Thyroid gland (tissue), 4 donors: ENCODE data around the gene TP53BP2. TPM values are rescaled to one million over a fixed set of nuclear protein-coding genes. Genes with fewer than 3 reads are reported as not detected.

Source experiments
- DNase-seq, 2 donors: peaks; one replicate each; pipeline ENCODE4 v3.0.0-alpha.2; 2019
- H3K27ac ChIP-seq, 3 donors: fragments of 200-600 bp; sonication (generic); 1 replicate in 2 of 3; 2 replicates in 1 of 3; pipeline ENCODE4 v1.5.1; 2016 to 2019; ENCODE audit warnings: mild to moderate bottlenecking in 1 of 3, moderate library complexity in 1 of 3
- H3K27me3 ChIP-seq: fragments of 200-600 bp; sonication (generic); one replicate; pipeline ENCODE4 v1.5.1; 2019
- H3K36me3 ChIP-seq, 2 donors: fragments of 200-600 bp; sonication (generic); one replicate each; pipeline ENCODE4 v1.5.1; 2016 to 2019
- H3K4me1 ChIP-seq, 2 donors: fragments of 200-600 bp; sonication (generic); one replicate each; pipeline ENCODE4 v1.5.1; 2017 to 2019
- H3K4me3 ChIP-seq, 3 donors: fragments of 200-600 bp; sonication (generic); replicated peaks in 1 of 3; 1 replicate in 2 of 3; 2 replicates in 1 of 3; pipeline ENCODE4 v1.5.1; 2016; ENCODE audit warnings: mild to moderate bottlenecking in 1 of 3
- H3K9me3 ChIP-seq: fragments of 200-600 bp; sonication (generic); one replicate; pipeline ENCODE4 v1.5.1; 2017
- POLR2A ChIP-seq, 2 donors: fragments of 450-650 bp; IDR thresholded peaks; one replicate each; pipeline ENCODE4 v1.6.1; 2017; ENCODE audit warnings: antibody characterized with exemption in 2 of 2, mild to moderate bottlenecking in 2 of 2, moderate library complexity in 1 of 2
- WGBS, 2 donors: methylation state at CpG; one replicate each; pipeline ENCODE4 v1.1.5; 2017; 5-methylcytosine and 5-hydroxymethylcytosine counted together
- intact Hi-C: fragments of 100-400 bp; cut with DNase I; formaldehyde crosslinking; loops from one replicate; pipeline ENCODE4 v1.15.1; 2023
- total RNA-seq, 4 donors: library from RNA; depleted of rRNA; stranded (reverse); fragments of >200 nt; gene quantifications; one replicate each; pipeline ENCODE4 v1.2.3, GENCODE V29; 2016
- TF ChIP-seq, protein P1 (sequence below), 6 experiments: fragments of 200-600 bp in 3 of 6; fragments of 450-650 bp in 3 of 6; sonication (generic) in 3 of 6; IDR thresholded peaks; one replicate each; pipeline ENCODE4 v1.5.1; 2016 to 2019; ENCODE audit warnings: antibody characterized with exemption in 6 of 6, mild to moderate bottlenecking in 2 of 6, inconsistent platforms in 1 of 6, moderate library complexity in 1 of 6

The TP53BP2 gene
- total RNA-seq, 4 donors from 2014 or later: 58.2 to 98.0 (median 76.1) TPM

- Histone ChIP-seq H3K4me1 (peaks cover 12 to 18% of the 10 kb centered on the region in 2 donors), H3K27ac (peak overlapping the region; percentile 83 to 88 (median 83)), H3K36me3 (no peaks in the 10 kb centered on the region), H3K27me3 (no peaks in the 10 kb centered on the region), H3K4me3 (no peak overlapping the region), H3K9me3 (no peaks in the 10 kb centered on the region)
- TF ChIP-seq POLR2A (IDR thresholded peaks at IDR 0.05): peak in 1 of 2 donors; percentile 58
- TF ChIP-seq, protein P1, sequence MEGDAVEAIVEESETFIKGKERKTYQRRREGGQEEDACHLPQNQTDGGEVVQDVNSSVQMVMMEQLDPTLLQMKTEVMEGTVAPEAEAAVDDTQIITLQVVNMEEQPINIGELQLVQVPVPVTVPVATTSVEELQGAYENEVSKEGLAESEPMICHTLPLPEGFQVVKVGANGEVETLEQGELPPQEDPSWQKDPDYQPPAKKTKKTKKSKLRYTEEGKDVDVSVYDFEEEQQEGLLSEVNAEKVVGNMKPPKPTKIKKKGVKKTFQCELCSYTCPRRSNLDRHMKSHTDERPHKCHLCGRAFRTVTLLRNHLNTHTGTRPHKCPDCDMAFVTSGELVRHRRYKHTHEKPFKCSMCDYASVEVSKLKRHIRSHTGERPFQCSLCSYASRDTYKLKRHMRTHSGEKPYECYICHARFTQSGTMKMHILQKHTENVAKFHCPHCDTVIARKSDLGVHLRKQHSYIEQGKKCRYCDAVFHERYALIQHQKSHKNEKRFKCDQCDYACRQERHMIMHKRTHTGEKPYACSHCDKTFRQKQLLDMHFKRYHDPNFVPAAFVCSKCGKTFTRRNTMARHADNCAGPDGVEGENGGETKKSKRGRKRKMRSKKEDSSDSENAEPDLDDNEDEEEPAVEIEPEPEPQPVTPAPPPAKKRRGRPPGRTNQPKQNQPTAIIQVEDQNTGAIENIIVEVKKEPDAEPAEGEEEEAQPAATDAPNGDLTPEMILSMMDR (IDR thresholded peaks at IDR 0.05): no peak
- intact Hi-C loops: no loop called here
- peak; percentile 31 to 40 for DNase-seq
- 49 to 52% methylated on average over 6 of the region's 6 CpGs for whole genome bisulfite sequencing, 2 donors
These were observed 3.9 kb upstream of the TP53BP2 start for GRCh38 chr1:223849352-223850254.

GRCh38 chr1:223848536-223848935, 2.8 kb upstream of the TP53BP2 start:
- Histone ChIP-seq H3K4me1 (peaks cover 16 to 25% of the 10 kb centered on the region in 2 donors), H3K36me3 (no peaks in the 10 kb centered on the region), H3K4me3 (no peak overlapping the region), H3K27me3 (no peaks in the 10 kb centered on the region), H3K9me3 (no peaks in the 10 kb centered on the region), H3K27ac (peak overlapping the region; percentile 83 to 88 (median 83))
- no peak for TF ChIP-seq POLR2A (IDR thresholded peaks at IDR 0.05)
- TF ChIP-seq, protein P1 (IDR thresholded peaks at IDR 0.05): no peak
- no peak for DNase-seq
- intact Hi-C loops: no loop called here
- WGBS, 2 donors: 97 to 98% methylated on average over 2 of the region's 2 CpGs

- Histone ChIP-seq H3K4me3 (no peak overlapping the region), H3K27me3 (no peaks in the 10 kb centered on the region), H3K9me3 (no peaks in the 10 kb centered on the region), H3K4me1 (peaks cover 23 to 32% of the 10 kb centered on the region in 2 donors), H3K36me3 (no peaks in the 10 kb centered on the region), H3K27ac (peak overlapping the region in 2 of 3 donors; percentile 99)
- TF ChIP-seq, protein P1 (IDR thresholded peaks at IDR 0.05): no peak
- TF ChIP-seq POLR2A (IDR thresholded peaks at IDR 0.05): no peak
- intact Hi-C loops: no loop called here
- WGBS, 2 donors: 96 to 98% methylated on average over 4 of the region's 4 CpGs
- DNase-seq: no peak
These were observed 2.1 kb upstream of the TP53BP2 start for GRCh38 chr1:223847781-223848345.

DNA sequence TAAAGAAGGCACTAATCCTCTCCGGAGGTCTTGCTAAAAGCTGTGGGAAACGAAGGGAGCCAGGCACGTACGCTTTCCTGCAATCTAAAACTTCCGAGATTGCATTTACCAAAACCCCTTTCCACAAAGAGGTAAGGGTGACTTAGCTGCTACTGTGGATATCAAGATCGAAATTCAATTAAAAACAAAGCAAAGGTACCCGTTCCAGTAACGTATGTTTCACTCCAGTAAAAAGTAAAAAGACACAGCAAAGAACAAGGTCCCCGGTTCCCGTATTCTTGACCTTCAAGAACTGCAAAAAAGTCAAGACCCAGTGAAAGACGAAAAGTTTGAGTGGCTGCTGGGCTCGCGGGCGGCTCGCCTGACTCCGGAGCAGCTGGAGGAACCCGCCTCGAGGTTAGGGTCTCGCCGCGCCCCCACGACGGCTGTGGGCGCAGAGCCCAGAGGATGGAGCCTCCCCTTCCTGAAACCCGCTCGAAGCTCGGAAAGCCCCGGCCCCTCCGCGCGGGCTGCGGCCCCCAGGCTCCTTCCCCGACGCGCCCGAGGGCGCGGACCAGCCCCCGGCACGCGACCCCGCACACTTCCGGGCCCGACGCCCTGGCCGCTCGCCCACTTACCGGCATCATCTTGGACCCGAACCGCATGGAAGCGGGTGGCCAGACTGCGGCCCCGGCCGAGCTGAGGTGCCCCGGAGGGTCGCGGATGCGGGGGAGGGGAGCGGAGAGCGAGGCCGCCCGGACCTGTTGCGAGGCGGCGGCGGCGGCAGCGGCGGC, 524 bp downstream of the TP53BP2 start:
- intact Hi-C loops: no loop called here
- WGBS, 2 donors: 0 to 1% methylated on average over 24 to 28 of the region's 69 CpGs
- TF ChIP-seq, protein P1 (IDR thresholded peaks at IDR 0.05): no peak
- TF ChIP-seq POLR2A (IDR thresholded peaks at IDR 0.05): no peak
- no peaks in the 10 kb centered on the region for H3K36me3 ChIP-seq
- peaks cover 40 to 54% of the 10 kb centered on the region in 2 donors for H3K4me1 ChIP-seq
- no peaks in the 10 kb centered on the region for H3K9me3 ChIP-seq
- H3K27me3 ChIP-seq: no peaks in the 10 kb centered on the region
- H3K27ac ChIP-seq: peak overlapping the region; percentile 99
- peak; percentile 62 to 64 for DNase-seq
- H3K4me3 ChIP-seq: peak overlapping the region; percentile 76 to 90 (median 86)
